Caco-2 (cell line): ENCODE data around the gene PCDH20. TPM values are rescaled to one million over a fixed set of nuclear protein-coding genes. Genes with fewer than 3 reads are reported as not detected.
"Not testable (repeated sequence)": the region's sequence is repeated elsewhere in the genome, so short reads cannot be mapped to it uniquely, and the experiment has no call there.

Experiments
- BruUV-seq: library from RNA; stranded (reverse); fragments of 400-500 nt; replicated peaks from 2 replicates; lab custom pipeline; 2021; lab: Mats Ljungman, UMichigan
- CTCF ChIA-PET: fragments of 300-600 bp; sonication (Branson Sonifier 250); formaldehyde crosslinking; loops from one replicate; lab custom pipeline; 2022; ENCODE audit warnings: antibody characterized with exemption; lab: Charles Lee
- POLR2A ChIA-PET: fragments of 300-600 bp; sonication (Branson Sonifier 250); formaldehyde crosslinking; loops from one replicate; lab custom pipeline; 2022; ENCODE audit warnings: antibody characterized with exemption; lab: Charles Lee
- DNase-seq, 2 experiments: peaks; one replicate each; pipeline versions ENCODE4 v3.0.0 to v3.0.0-alpha.2; 2020 to 2022
- H3K27me3 ChIP-seq: replicated peaks from 2 replicates; pipeline ENCODE4 v1.6.0; 2011; ENCODE audit warnings: low read length; ENCODE audit not compliant: control insufficient read depth, insufficient read depth
- H3K36me3 ChIP-seq: 2 replicates; pipeline ENCODE4 v1.5.1; 2011; ENCODE audit warnings: low read length; ENCODE audit not compliant: control insufficient read depth, insufficient read depth
- H3K4me1 ChIP-seq: fragments of 250-450 bp; sonication (Bioruptor Pico); 2 replicates; pipeline ENCODE4 v1.5.1; 2020; ENCODE audit warnings: mild to moderate bottlenecking
- H3K4me3 ChIP-seq: 2 replicates; pipeline ENCODE4 v1.5.1; 2011; ENCODE audit warnings: low read depth, mild to moderate bottlenecking, control low read depth, low read length
- H3K9me3 ChIP-seq: fragments of 250-450 bp; sonication (Bioruptor Pico); 2 replicates; pipeline ENCODE4 v1.5.1; 2020; ENCODE audit warnings: mild to moderate bottlenecking, moderate library complexity
- H3K27ac Mint-ChIP-seq: one replicate; pipeline ENCODE4 v1.8.0; 2022; ENCODE audit warnings: mixed read lengths; ENCODE audit not compliant: unreplicated experiment
- H3K27me3 Mint-ChIP-seq: one replicate; pipeline ENCODE4 v1.8.0; 2022; ENCODE audit warnings: mixed read lengths; ENCODE audit not compliant: insufficient read depth, unreplicated experiment
- H3K36me3 Mint-ChIP-seq: one replicate; pipeline ENCODE4 v1.8.0; 2022; ENCODE audit warnings: mild to moderate bottlenecking, mixed read lengths; ENCODE audit not compliant: insufficient read depth, unreplicated experiment
- H3K4me1 Mint-ChIP-seq: one replicate; pipeline ENCODE4 v1.8.0; 2022; ENCODE audit warnings: low read depth, mixed read lengths; ENCODE audit not compliant: unreplicated experiment
- H3K4me3 Mint-ChIP-seq: one replicate; pipeline ENCODE4 v1.8.0; 2022; ENCODE audit warnings: mild to moderate bottlenecking, moderate library complexity, mixed read lengths; ENCODE audit not compliant: unreplicated experiment
- H3K9me3 Mint-ChIP-seq: one replicate; pipeline ENCODE4 v1.8.0; 2022; ENCODE audit warnings: mixed read lengths; ENCODE audit not compliant: unreplicated experiment
- CTCF ChIP-seq, 2 experiments: fragments of 200-600 bp in 1 of 2; IDR thresholded peaks; 1 replicate in 1 of 2; 2 replicates in 1 of 2; pipeline versions ENCODE4 v1.5.1 to v1.8.0; 2011 to 2022; ENCODE audit warnings: antibody characterized with exemption in 1 of 2, control low read depth in 1 of 2, inconsistent platforms in 1 of 2, low read depth in 1 of 2, low read length in 1 of 2, mild to moderate bottlenecking in 1 of 2, moderate library complexity in 1 of 2; ENCODE audit not compliant: insufficient read depth in 1 of 2, severe bottlenecking in 1 of 2, unreplicated experiment in 1 of 2
- intact Hi-C: fragments of 100-400 bp; cut with micrococcal nuclease; formaldehyde crosslinking; loops from one replicate; pipeline ENCODE4 v1.10.0; 2022; ENCODE audit not compliant: unreplicated experiment
- total RNA-seq: library from RNA; stranded (reverse); gene quantifications from 2 replicates; pipeline ENCODE4 v1.2.3, GENCODE V29; 2022

PCDH20 gene
- total RNA-seq, 1 experiment from 2014 or later, result not detected

DNA sequence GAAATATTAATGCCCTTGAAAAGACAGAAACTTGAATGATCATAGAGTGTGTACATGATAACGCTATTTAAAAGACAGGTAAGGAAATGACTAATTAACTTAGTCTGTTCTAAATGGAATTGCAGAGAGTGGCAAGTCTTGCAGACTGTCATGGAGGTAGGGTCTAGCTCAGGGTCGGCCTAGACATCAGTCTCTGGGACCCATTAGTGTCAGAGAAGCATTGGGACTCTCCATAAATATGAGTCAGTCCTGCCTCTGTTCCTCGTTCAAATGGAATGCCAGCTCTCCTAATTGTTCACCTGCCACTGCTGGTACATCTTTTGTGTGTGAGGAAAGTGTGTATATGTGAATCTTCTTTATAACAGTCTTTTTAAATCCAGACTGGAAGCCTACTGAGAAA lies 28.0 kb downstream of the PCDH20 start:
- Histone ChIP-seq H3K9me3 (no peaks in the 10 kb centered on the region), H3K36me3 (no peaks in the 10 kb centered on the region), H3K4me1 (no peaks in the 10 kb centered on the region), H3K4me3 (no peak overlapping the region), H3K27me3 (no peaks in the 10 kb centered on the region)
- no peak for DNase-seq
- Mint-ChIP-seq H3K4me3 (no peak overlapping the region), H3K9me3 (no peaks in the 10 kb centered on the region), H3K4me1 (no peaks in the 10 kb centered on the region), H3K27me3 (peaks cover 5% of the 10 kb centered on the region), H3K27ac (no peak overlapping the region), H3K36me3 (no peaks in the 10 kb centered on the region)
- POLR2A ChIA-PET, result no interaction called here
- TF ChIP-seq CTCF (IDR thresholded peaks at IDR 0.05; ENCODE audit: insufficient read depth in 1 of 2, low read depth in 1 of 2, low read length in 1 of 2, severe bottlenecking in 1 of 2, unreplicated experiment in 1 of 2), result no peak
- BruUV-seq, result no TSS peak
- intact Hi-C loops, result no loop called here
- CTCF ChIA-PET, result interaction anchor here (0.6 kb wide), 1 partner anchor 24 kb away, joined by 4 read pairs; no protein-coding TSS in a partner anchor

- TF ChIP-seq CTCF (IDR thresholded peaks at IDR 0.05; ENCODE audit: insufficient read depth in 1 of 2, low read depth in 1 of 2, low read length in 1 of 2, severe bottlenecking in 1 of 2, unreplicated experiment in 1 of 2), result no peak
- H3K27me3 ChIP-seq, result no peaks in the 10 kb centered on the region
- no peaks in the 10 kb centered on the region for H3K9me3 ChIP-seq
- ChIA-PET CTCF (no interaction called here), POLR2A (no interaction called here)
- Mint-ChIP-seq H3K27me3 (peaks cover 2% of the 10 kb centered on the region), H3K9me3 (no peaks in the 10 kb centered on the region), H3K36me3 (no peaks in the 10 kb centered on the region), H3K4me3 (no peak overlapping the region), H3K4me1 (no peaks in the 10 kb centered on the region), H3K27ac (no peak overlapping the region)
- H3K4me3 ChIP-seq, result no peak overlapping the region
- no peaks in the 10 kb centered on the region for H3K36me3 ChIP-seq
- no TSS peak for BruUV-seq
- intact Hi-C loops, result no loop called here
- no peaks in the 10 kb centered on the region for H3K4me1 ChIP-seq
- no peak for DNase-seq
Observed at GRCh38 chr13:61383111-61383510, 32.5 kb downstream of the PCDH20 start.

GRCh38 chr13:61370520-61370919 lies 45.1 kb downstream of the PCDH20 start:
- H3K9me3 ChIP-seq, result no peaks in the 10 kb centered on the region
- no peak overlapping the region for H3K4me3 Mint-ChIP-seq
- peaks cover 11% of the 10 kb centered on the region for H3K9me3 Mint-ChIP-seq
- no peak overlapping the region for H3K4me3 ChIP-seq
- intact Hi-C loops, result no loop called here
- H3K4me1 Mint-ChIP-seq, result no peaks in the 10 kb centered on the region
- DNase-seq, result no peak
- no peaks in the 10 kb centered on the region for H3K27me3 Mint-ChIP-seq
- H3K36me3 Mint-ChIP-seq, result no peaks in the 10 kb centered on the region
- TF ChIP-seq CTCF (IDR thresholded peaks at IDR 0.05; ENCODE audit: insufficient read depth in 1 of 2, low read depth in 1 of 2, low read length in 1 of 2, severe bottlenecking in 1 of 2, unreplicated experiment in 1 of 2), result no peak
- no peaks in the 10 kb centered on the region for H3K36me3 ChIP-seq
- CTCF ChIA-PET, result no interaction called here
- no peaks in the 10 kb centered on the region for H3K27me3 ChIP-seq
- no peak overlapping the region for H3K27ac Mint-ChIP-seq
- H3K4me1 ChIP-seq, result no peaks in the 10 kb centered on the region
- POLR2A ChIA-PET, result no interaction called here
- no TSS peak for BruUV-seq

GRCh38 chr13:61364690-61365089 lies 51.0 kb downstream of the PCDH20 start:
- H3K4me3 Mint-ChIP-seq, intact Hi-C loops, H3K36me3 Mint-ChIP-seq, H3K27me3 ChIP-seq, H3K36me3 ChIP-seq, BruUV-seq, H3K9me3 ChIP-seq, H3K27me3 Mint-ChIP-seq, H3K4me1 ChIP-seq, CTCF ChIA-PET, H3K27ac Mint-ChIP-seq, POLR2A ChIA-PET, H3K4me3 ChIP-seq, DNase-seq: not testable (repeated sequence)
- Mint-ChIP-seq H3K4me1 (peaks cover 17% of the 10 kb centered on the region), H3K9me3 (peaks cover 17% of the 10 kb centered on the region)
